Right renal cortex interstitium (tissue), 3 donors: ENCODE measurements around the gene NDUFA8. TPM values are rescaled to one million over a fixed set of nuclear protein-coding genes. Genes with fewer than 3 reads are reported as not detected.
A peak's percentile ranks its signal among the peaks of the same experiment; 100 is the strongest.

Source experiments
- DNase-seq, 3 donors: peaks; one replicate each; pipeline ENCODE4 v3.0.0-alpha.2; 2013; ENCODE audit warnings: low read depth in 3 of 3, low spot score in 2 of 3
- polyA plus RNA-seq, 3 donors: library from polyadenylated mRNA; unstranded; fragments of 120-200 nt; gene quantifications; one replicate each; pipeline ENCODE4 v1.2.1, GENCODE V29; 2013; ENCODE audit not compliant: insufficient read length in 3 of 3

NDUFA8 gene
- polyA plus RNA-seq: 10 to 100 TPM; 81.0 to 91.6 (median 89.5) TPM

DNA sequence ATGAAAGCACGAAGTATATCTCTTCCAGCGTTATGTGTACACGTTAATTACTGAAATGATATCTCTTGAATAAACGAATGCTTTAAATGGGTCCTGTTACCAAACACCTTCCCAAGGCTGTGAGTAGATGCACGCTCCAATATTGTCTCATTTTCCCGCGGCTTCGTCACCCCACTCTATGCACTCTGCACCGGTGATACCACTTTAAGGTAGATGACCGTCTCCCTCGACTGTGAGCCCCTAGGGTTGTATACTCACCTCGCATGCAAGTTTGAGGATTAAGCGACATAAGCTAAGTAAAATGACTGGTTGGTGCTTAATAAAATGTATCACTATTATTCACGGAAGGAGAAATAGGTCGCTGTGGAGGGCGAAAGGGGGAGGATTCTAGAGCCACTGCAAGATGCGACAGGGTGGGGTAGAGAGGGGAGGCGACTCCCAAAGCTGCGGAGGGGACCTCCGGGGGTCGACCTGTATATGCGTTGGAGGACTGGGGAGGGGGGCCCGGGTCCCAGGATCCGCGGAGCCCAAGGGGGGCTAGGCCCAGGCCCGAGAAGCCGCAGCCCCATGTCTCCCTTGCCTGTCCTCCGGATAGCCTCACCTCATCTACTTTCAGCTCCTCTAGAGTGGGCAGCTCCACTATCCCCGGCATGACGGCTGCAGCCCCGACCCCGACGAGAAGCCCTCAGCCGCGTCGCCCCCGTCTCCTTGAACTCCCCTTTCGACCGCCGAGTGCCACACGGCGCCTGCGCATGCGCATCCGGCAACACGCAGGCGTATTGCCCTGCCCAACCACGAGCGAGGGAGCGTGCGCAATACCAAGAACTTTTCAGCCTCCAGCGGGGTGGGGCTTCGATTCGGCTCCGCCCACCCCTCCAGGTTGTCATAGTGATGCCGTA, at the start of gene NDUFA8, which contains the start of gene MORN5:
TSS of gene NDUFA8 (minus strand) at position 754 of the 899 bp plus-strand sequence. CDS start at position 652, 102 bp downstream.
TSS of gene MORN5 (plus strand) at position 883 of the 899 bp plus-strand sequence. CDS start 65 bp downstream, outside the sequence.
- DNase-seq: peak; percentile 95 to 97 (median 95)

DNA sequence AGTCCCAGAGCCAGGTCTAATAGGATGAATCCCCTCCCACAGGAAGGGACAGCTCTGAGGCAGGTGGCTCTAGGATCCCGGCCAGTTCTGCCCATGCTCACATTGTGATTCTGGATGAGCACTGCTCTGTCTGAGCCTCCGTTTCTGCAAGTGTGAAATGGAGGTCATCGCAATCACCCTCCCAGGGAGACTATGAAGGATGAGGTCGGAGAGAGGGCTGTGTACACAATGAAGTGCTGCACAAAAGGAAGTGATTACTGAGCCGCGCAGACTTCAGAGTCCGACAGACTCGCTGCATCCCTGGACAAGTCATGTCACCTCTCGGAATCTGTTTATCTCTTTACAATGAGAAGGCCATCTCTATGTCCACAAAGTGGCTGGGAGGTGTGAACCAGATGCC, 47.5 kb upstream of the NDUFA8 start:
- no peak for DNase-seq

DNA sequence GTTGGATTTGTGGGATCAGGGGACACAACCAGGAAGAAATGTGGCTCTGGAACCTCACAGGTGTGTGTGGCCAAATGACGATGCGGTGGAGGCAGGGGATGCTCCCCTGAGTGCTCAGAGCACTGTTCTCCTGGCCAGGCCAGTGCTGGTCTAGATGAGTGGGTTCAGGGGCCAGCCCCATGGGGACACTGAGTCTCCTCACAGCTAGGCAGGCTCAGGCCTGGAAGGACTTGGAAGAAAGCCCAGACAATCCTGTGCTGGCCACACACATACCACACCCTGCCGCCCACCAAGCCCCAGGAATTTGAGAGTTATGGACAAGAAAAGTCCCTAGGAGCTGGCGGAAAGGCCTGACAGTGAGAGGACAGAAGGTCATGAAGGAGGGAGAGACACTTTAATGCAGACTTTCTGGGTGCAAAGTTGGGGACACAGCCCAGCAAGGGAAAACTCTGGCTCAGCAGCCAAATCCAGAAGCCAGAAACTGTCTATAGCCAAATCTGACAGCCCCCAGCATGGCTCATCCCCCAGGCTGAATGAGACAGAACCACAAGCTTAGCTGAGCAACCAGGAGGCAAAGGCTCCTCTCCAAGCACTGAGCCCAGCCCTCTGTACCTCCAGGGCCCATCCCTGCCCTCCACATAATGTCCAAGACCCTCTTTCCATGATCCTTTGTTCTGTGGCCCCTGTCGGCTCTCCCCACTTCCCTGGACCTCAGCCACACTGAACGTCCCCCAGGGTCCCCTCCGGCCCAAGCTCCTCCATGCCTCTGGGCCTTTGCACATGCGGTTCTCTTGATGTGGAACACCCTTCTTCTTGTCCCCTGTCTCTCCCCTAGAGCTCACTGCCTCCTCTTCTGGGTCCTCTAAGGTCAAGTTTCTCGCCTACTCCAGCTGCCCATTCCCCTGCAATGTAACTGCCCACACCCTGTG, 46.8 kb upstream of the NDUFA8 start:
- DNase-seq: no peak

DNA sequence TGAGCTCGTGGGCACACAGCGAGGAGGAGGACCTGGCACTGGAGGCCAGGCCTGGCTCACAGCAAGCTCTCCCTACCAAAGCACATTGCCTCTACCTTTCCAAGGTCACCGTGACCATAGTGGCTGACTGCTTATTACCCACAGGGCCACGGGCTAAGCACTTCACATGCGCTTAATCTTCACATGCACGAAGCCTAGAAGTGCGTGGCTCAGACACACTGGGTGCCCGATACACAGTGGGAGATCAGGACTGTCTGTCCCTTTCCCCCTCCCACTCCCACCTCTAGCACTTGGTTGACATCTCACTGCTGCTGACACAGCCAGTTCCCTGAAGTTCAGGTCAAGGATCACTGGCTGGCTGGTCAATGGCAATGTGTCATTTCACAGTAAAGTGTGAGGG, 45.6 kb upstream of the NDUFA8 start:
- DNase-seq: no peak

DNA sequence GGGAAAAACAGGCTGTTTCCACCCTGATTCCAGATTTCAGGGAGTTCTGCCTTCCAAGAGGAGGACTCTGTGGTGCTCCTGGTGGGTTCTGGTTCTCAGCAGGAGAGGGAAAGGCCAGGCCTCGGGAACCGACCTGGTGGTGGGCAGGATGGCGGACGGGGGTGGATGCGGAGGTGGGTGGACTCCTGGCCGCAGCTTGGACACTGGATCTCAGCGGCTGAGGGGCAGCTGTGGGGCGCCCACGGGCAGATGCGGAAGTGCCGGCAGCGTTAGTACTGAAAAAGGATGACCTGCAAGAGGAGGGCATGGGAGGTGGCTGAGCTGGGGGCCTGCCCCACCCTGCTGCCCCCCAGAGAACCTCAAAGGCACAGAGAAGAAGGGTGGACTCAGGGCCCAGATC, 44.9 kb upstream of the NDUFA8 start:
- no peak for DNase-seq

DNA sequence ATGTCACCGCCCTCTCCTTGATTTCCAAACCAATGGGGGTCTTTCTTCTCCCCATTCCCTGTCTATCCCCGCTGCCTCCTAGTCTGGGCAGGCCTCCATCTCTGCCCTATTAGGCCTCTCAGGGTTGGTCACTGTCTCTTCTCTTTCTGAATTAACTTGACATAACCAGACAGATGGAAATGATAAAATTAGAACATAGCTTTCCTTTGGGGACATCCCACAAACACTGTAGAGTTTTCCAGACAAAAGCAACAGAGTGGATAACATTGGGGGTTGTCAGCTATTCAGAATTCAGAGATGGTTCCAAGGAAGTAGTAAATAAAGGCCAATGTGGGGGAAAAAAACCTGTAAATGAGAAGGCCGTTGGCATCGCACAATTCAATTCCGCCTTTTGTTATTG, 44.5 kb upstream of the NDUFA8 start:
- DNase-seq: no peak

DNA sequence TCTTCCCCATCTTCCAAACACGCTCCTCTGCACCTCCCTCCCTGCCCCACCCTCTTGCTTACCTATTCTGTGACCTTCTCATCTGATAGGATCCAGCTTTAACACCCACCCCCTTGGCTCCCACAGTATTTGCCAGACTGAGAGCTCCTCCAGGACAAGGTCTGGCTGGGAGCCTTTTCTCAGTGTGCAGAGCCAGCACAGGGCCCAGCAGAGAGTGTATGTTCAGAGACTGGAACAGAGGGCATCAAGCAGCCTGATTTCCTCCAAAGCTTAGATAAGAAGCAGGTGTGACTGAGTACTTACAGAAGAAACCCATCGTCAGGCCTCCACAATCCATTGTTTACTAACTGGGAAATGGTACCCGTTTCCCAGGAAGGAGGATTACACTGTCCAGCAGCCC, 42.5 kb upstream of the NDUFA8 start:
- DNase-seq: no peak

DNA sequence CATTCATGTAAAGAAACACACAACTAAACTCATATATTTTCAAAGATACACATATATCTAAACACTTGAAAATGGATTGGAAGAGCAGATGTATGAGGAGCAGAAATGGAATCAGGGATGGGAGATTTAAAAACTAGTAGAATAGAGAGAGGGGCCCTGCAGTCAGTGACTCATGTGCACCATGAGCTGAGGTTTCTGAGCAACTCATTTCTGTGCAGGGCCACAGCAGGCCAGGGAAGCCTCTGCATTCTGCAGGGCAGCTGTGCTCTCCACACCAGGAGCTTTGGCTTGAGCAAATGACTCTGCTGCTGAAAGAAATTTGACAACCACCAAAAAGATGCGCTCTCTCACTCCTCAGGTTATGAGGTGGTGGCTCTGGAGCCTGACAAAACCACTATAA, 42.1 kb upstream of the NDUFA8 start:
- DNase-seq: no peak

DNA sequence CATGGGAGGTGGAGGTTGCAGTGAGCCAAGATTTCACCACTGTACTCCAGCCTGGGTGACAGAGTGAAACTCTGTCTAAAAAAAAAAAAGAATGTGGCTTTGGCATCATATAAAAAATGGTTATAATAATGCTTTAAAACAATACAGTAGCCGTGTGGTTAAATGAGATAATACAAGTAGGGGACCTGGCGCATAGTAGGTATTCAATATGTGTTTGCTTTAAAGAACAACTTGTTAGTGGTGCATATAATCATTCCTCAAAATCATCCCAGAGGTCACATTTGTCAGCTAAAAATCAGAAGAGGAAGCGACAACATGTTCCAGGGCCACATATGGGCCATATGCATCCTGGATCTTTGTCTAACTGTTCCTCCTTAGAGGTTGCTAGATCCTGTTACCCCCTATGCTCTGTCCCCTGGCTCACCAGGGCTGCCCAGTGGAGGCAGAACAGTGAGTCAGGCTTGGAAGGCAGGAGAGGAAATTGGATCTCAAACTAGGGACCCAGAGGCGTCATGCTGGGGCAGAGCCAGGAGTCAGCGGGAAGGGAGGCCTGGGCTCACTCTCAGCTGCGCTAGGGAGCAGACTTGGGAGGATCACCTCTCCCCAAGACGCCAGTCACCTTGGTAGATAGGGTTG, 41.5 kb upstream of the NDUFA8 start:
- no peak for DNase-seq

DNA sequence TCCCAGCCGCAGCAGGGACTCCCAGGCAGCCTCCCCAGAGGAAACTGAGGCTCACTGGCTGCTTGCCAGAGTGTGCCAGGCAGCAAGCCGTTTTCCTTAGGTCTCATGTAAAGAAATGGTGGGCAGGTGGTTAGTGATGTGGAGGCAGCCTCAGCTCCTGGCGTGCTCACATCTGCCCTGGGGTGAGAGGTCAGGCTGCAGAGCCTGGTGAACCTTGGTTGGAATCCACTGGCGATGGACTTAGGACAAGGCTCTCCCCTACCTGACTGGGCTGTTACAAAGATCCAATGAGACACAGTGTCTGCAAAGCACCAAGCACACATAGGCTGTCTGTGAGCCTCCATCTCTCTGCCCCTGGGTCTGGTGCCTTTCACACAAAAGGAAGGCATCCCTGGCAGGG, 38.3 kb upstream of the NDUFA8 start:
- no peak for DNase-seq

DNA sequence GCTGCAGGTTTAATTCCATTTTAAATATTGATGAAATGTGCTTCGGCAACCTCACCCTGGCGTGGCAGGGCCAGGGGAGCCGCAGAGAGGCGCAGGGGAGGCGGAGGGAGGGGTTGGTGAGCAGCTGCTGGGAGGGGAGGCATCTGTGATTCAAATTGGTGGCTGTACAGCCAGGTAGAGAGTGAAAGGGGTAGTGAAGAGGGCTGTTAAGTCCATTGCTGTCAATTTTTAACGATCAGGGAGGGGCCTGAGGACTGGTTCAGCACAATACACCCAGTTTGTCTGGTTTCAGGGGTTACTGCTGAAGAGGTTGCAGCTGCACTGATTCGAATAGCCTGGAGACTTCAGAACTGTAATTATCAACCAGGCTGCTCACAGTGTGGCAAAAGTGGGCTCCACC, 37.8 kb upstream of the NDUFA8 start:
- no peak for DNase-seq

DNA sequence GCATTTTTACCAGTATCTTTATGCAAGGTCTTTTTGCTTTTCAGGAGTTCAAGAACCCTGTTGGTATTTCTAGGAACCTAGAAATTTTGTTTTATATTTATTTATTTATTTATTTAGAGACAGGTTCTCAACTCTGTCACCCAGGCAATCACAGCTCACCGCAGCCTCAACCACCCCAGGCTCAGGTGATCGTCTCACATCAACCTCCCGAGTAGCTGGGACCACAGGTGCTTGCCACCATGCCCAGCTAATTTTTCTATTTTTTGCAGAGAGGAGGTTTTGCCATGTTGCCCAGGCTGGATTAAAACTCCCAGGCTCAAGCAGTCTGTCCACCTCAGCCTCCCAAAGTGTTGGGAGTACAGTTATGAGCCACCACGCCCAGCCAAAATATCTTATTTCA, 36.3 kb upstream of the NDUFA8 start:
- no peak for DNase-seq

DNA sequence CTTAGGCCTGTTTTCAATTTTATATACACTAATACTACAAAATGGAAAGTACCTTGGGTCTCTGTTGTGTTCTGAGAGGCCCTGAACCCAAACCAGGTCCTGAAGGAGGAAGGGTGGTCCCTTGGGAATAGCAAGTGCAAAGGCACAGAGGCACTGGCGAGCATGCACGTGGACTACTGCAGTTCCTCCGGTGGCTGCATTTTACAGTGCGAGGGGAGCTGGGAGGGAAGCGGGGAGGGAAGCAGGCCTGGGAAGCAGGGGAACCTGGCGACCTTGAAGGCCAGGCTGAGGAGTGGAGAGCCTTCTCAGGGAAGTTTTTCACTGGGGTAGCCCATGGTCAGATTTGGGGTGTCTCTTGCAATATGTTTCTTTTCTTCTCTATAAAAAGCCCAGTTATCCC, 34.1 kb upstream of the NDUFA8 start:
- no peak for DNase-seq

DNA sequence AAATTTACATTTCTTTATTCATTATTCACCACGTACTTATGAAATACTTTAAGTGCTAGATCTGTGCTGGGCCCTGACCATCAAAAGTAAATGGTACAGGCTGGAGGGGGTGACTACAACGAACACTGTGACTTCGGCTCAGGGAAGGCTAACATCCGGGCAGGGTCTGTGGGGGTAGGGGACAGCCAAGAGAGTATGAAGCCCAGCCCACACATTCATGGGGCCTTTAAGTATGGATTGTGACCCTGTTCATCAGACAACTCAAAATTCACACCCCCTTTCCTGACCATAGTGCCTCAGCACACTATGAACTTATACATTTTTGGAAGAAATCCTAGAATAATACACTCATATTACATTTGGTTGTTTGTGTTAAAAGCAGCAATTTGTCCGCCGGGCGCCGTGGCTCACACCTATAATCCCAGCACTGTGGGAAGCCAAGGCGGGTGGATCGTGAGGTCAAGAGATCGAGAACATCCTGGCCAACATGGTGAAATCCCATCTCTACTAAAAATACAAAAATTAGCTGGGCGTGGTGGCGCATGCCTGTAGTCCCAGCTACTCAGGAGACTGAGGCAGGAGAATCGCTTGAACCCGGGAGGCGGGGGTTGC, 33.4 kb upstream of the NDUFA8 start:
- DNase-seq: no peak

DNA sequence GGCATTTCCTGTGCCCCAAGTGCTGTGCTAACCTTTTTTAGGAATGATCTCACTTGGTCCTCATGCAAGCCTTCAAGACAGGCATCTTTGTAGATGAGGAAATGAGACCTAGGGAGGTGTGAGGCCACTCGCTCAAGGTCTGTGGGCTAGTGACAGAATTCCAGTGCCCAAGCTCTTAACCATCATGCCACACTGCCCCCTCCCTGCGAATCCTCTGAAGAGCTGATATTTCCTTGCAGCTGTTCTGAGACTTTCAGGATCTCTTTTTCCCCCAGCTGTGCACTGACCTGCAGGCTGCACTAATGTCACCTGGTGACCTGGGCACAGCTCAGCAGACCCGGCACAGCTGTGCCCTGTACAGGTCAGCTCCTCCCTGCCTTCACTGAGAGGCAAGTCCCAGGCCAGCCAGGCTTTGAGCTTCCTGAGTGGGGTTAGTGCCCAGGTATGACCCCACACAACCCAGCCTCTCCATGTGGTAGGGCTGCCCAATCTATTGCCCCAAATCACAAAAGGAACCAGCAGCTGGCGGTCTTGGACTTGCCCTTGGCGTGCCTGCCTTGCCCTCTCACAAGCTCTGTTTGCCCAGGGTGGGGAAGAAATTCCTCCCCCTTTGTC, 32.8 kb upstream of the NDUFA8 start:
- DNase-seq: no peak

DNA sequence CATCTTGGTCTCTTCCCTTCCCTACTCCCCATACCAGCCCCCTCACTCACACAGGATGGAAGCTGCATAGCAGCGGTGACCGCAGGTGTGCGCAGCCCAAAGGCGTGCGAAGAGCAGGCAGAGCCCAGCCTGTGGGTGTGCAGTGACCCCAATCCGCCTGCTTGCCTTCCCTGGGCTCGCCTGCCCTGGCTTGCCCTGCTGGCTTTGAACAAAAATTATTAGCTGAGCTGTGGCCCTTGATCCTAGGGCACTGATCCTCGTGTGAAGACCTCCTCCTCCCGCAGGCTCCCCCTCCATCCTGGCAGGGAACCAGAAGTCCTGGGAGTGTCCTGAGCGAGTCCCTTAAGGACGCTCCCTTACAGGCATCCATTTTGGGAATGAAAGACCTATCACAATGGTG, 32.0 kb upstream of the NDUFA8 start:
- DNase-seq: no peak

DNA sequence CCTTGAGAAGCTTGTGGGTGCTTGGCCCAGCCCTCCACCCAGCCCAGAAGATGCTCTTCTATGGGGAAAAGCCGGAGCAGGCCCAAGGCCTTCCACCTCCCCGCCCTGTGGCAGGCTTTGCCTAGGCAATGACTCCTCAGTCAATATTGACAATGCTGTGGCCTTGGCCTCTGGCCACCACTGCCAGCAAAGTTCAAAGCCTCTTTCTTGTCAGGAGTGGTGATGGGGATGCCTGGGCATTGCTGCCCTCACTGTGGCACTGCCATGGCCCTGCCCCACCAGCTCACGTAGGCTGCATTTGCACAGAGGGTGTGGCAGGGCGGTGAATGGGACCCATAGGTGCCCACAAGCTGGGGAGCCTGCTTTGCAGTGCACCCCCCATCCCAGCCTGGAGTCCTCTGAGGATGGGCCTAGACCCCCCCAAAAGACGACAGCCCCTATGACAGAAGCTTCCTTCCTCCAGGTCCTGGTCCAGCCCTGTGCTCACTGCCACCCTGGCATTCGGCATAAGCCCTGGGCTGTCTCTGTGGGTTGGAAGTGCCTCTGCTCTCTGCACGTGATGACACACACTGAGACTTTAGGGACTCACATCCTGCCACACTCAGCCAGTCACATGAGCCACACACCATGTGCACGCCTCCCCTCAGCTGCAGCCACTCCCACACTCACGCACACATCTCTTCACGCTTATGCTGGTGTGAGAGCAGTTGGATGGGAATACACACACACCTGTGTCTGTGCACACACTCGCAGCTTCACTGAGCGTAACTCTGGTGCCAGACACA, 31.2 kb upstream of the NDUFA8 start:
- no peak for DNase-seq

DNA sequence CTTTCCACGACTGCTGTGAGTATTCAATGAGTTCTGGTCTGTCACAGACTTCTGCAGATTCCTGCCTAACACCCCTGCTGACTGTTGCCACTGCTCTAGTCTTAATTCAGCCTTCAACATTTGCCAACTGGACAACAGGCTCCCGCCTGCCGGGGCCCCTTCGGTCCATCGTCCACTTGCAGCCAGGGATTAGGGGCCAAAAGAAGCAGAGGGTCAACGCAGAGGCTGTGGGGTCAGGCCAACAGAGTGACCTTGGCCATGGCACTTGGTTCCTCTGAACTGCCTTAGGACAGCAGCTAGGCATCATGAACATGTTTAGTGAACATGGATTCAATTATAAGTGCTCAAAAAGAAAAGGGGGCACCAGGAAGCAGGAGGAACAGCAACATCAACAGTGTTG, 28.8 kb upstream of the NDUFA8 start:
- no peak for DNase-seq

DNA sequence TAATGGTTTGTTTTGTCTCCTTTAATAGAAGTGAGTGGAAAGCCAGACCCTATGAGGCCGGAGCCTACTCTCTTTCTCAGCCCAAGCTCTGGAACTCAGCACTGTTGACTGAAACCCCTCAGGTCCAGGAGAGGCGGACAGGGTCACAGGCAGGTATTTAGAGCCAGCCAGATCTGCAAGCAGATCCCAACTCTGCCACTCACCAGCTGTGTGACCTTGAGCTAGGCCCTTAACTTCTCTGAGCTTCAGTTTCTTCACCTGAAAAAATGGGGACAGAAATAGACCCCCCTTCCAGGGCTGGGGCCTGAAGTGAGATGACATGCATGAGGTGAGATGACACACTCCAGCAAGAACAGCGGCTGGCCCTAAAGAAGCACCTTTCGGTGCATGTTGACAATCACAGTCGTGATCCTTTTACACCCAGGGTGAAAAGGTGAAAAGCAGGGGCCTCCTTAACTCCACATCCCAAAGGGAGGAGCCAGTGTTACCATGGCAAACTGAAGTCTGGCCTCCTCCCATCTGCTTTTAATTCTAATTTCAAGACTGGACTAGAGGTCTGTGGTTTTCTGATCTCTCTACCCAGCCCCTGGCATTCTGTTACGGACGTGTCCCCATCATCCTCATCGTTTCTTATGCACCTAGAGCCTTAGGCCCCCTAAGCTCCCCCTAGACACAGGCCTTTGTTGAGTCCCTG, 27.3 kb upstream of the NDUFA8 start:
- DNase-seq: no peak
